Endothelial cell of umbilical vein (primary cell): ENCODE results near the gene RYR2.

Experiments
- EZH2 ChIP-seq: IDR thresholded peaks from 2 replicates; pipeline ENCODE4 v1.6.1; 2012; ENCODE audit warnings: borderline replicate concordance, low read depth, mild to moderate bottlenecking, moderate library complexity, low read length, inconsistent platforms; ENCODE audit not compliant: severe bottlenecking
- MYC ChIP-seq: IDR thresholded peaks from one replicate; pipeline ENCODE4 v1.6.1; 2011; ENCODE audit warnings: mild to moderate bottlenecking, low read depth, low read length
- POLR2A ChIP-seq: IDR thresholded peaks from 2 replicates; pipeline ENCODE4 v1.6.1; 2012; ENCODE audit warnings: low read depth, mild to moderate bottlenecking, control low read depth, low read length
- POLR2AphosphoS5 ChIP-seq: IDR thresholded peaks from 2 replicates; pipeline ENCODE4 v1.6.1; 2012; ENCODE audit warnings: low read depth, mild to moderate bottlenecking, control low read depth, low read length, moderate library complexity; ENCODE audit not compliant: insufficient read depth
- TF ChIP-seq, protein P1 (sequence below), 2 donors: IDR thresholded peaks; 1 replicate in 1 of 2; 2 replicates in 1 of 2; pipeline ENCODE4 v1.5.1; 2011; ENCODE audit warnings: low read length in 2 of 2, mild to moderate bottlenecking in 2 of 2, moderate library complexity in 2 of 2, control low read depth in 1 of 2, inconsistent platforms in 1 of 2, low read depth in 1 of 2; ENCODE audit not compliant: insufficient read depth in 1 of 2; ENCODE audit errors: extremely low read depth in 1 of 2

DNA sequence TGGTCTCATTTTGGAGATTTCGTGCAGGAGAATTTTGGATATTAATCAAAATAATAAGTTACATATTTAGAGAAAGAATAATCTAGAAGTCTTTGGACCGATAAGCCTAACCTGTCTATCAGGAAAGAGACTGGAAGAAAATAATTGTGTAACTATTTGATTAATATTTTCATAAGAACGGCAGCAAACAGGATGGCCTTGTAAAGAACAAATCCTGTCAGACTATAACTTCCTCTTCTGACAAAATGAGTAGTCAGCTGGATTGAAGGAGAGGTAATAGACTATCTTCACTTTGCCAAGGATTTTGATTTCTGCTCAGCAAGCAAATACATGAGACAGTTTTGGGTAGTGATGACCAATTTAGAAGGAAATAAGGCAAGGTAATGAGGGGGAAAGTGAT is 12.7 kb upstream of the RYR2 start:
- TF ChIP-seq EZH2 (no peak), MYC (no peak), POLR2AphosphoS5 (no peak), POLR2A (no peak)
- TF ChIP-seq, protein P1, sequence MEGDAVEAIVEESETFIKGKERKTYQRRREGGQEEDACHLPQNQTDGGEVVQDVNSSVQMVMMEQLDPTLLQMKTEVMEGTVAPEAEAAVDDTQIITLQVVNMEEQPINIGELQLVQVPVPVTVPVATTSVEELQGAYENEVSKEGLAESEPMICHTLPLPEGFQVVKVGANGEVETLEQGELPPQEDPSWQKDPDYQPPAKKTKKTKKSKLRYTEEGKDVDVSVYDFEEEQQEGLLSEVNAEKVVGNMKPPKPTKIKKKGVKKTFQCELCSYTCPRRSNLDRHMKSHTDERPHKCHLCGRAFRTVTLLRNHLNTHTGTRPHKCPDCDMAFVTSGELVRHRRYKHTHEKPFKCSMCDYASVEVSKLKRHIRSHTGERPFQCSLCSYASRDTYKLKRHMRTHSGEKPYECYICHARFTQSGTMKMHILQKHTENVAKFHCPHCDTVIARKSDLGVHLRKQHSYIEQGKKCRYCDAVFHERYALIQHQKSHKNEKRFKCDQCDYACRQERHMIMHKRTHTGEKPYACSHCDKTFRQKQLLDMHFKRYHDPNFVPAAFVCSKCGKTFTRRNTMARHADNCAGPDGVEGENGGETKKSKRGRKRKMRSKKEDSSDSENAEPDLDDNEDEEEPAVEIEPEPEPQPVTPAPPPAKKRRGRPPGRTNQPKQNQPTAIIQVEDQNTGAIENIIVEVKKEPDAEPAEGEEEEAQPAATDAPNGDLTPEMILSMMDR (IDR thresholded peaks at IDR 0.05; ENCODE audit: extremely low read depth in 1 of 2, insufficient read depth in 1 of 2, low read depth in 1 of 2, low read length in 2 of 2), result no peak
